HepG2 (cell line): ENCODE data around the gene CYLD. TPM values are rescaled to one million over a fixed set of nuclear protein-coding genes. Genes with fewer than 3 reads are reported as not detected.

ENCODE experiments used
- CENPBD1 ChIP-seq: sonication (generic); formaldehyde crosslinking; IDR thresholded peaks from 2 replicates; pipeline ENCODE4 v1.8.0; 2022; ENCODE audit warnings: missing genetic modification reagents, low read depth, mild to moderate bottlenecking, borderline replicate concordance
- GPBP1L1 ChIP-seq: sonication (generic); formaldehyde crosslinking; IDR thresholded peaks from 2 replicates; pipeline ENCODE4 v1.5.0; 2020; ENCODE audit warnings: mild to moderate bottlenecking, missing genetic modification reagents
- HNF1B ChIP-seq: sonication (generic); formaldehyde crosslinking; IDR thresholded peaks from 2 replicates; pipeline ENCODE4 v1.5.1; 2020; ENCODE audit warnings: mild to moderate bottlenecking, moderate library complexity, missing genetic modification reagents
- NFE2 ChIP-seq: sonication (generic); formaldehyde crosslinking; IDR thresholded peaks from 2 replicates; pipeline ENCODE4 v1.4.0; 2020; ENCODE audit warnings: missing genetic modification reagents
- RAD51 ChIP-seq: fragments of 450-650 bp; IDR thresholded peaks from 2 replicates; pipeline ENCODE4 v1.6.1; 2016; ENCODE audit warnings: borderline replicate concordance
- RXRB ChIP-seq: IDR thresholded peaks from 2 replicates; pipeline ENCODE4 v1.6.1; 2016; ENCODE audit warnings: borderline replicate concordance, missing genetic modification reagents, missing compliant biosample characterization
- SRSF1 ChIP-seq: fragments of 200-400 bp; formaldehyde crosslinking; optimal IDR thresholded peaks from 2 replicates; pipeline ENCODE3; 2017; ENCODE audit warnings: mild to moderate bottlenecking, low read depth, low read length, moderate library complexity
- TFE3 ChIP-seq: IDR thresholded peaks from 2 replicates; pipeline ENCODE4 v1.6.1; 2016
- WIZ ChIP-seq: sonication (generic); formaldehyde crosslinking; IDR thresholded peaks from 2 replicates; pipeline ENCODE4 v1.5.1; 2020; ENCODE audit warnings: mild to moderate bottlenecking, missing genetic modification reagents
- ZNF770 ChIP-seq: sonication (generic); formaldehyde crosslinking; IDR thresholded peaks from 2 replicates; pipeline ENCODE4 v1.5.0; 2020; ENCODE audit warnings: mild to moderate bottlenecking, missing genetic modification reagents
- ZSCAN20 ChIP-seq: sonication (generic); formaldehyde crosslinking; IDR thresholded peaks from 2 replicates; pipeline ENCODE4 v1.4.0; 2020; ENCODE audit warnings: missing genetic modification reagents, mild to moderate bottlenecking, borderline replicate concordance
- polyA plus RNA-seq, 8 experiments: library from polyadenylated mRNA; depleted of rRNA in 3 of 8; stranded (reverse) in 7 of 8; unstranded in 1 of 8; fragments of >200 nt; fragmentation: Illumina TruSeq in 4 of 8; extraction: Trizol in 4 of 8; gene quantifications; 2 replicates each; pipeline versions ENCODE4 v1.2.1 to v1.2.3, GENCODE V29; 2011 to 2016; ENCODE audit warnings: low read depth in 4 of 8, missing spikeins in 1 of 8, mixed read lengths in 1 of 8; ENCODE audit not compliant: insufficient read depth in 1 of 8
- total RNA-seq, 5 experiments: library from RNA; depleted of rRNA; stranded (reverse); fragments of >200 nt; fragmentation: Illumina TruSeq; extraction: Trizol; gene quantifications; 2 replicates each; pipeline ENCODE4 v1.2.3, GENCODE V29; 2016; ENCODE audit warnings: low read depth in 1 of 5
- TF ChIP-seq, protein P1 (sequence below): sonication (generic); formaldehyde crosslinking; IDR thresholded peaks from 2 replicates; pipeline ENCODE4 v1.4.0; 2020; ENCODE audit warnings: missing genetic modification reagents
- TF ChIP-seq, protein P2 (sequence below): sonication (generic); formaldehyde crosslinking; conservative IDR thresholded peaks from 2 replicates; pipeline ENCODE4 v1.8.1; 2023; ENCODE audit warnings: missing genetic modification reagents

The CYLD gene
- total and polyA plus RNA-seq, 2 of the 13 experiments (the other 11 are each of a cell fraction or from before 2014, with no cell fraction given): 6.1 to 11.4 TPM

- peak; percentile 82 for TF ChIP-seq HNF1B
- TF ChIP-seq, protein P1, sequence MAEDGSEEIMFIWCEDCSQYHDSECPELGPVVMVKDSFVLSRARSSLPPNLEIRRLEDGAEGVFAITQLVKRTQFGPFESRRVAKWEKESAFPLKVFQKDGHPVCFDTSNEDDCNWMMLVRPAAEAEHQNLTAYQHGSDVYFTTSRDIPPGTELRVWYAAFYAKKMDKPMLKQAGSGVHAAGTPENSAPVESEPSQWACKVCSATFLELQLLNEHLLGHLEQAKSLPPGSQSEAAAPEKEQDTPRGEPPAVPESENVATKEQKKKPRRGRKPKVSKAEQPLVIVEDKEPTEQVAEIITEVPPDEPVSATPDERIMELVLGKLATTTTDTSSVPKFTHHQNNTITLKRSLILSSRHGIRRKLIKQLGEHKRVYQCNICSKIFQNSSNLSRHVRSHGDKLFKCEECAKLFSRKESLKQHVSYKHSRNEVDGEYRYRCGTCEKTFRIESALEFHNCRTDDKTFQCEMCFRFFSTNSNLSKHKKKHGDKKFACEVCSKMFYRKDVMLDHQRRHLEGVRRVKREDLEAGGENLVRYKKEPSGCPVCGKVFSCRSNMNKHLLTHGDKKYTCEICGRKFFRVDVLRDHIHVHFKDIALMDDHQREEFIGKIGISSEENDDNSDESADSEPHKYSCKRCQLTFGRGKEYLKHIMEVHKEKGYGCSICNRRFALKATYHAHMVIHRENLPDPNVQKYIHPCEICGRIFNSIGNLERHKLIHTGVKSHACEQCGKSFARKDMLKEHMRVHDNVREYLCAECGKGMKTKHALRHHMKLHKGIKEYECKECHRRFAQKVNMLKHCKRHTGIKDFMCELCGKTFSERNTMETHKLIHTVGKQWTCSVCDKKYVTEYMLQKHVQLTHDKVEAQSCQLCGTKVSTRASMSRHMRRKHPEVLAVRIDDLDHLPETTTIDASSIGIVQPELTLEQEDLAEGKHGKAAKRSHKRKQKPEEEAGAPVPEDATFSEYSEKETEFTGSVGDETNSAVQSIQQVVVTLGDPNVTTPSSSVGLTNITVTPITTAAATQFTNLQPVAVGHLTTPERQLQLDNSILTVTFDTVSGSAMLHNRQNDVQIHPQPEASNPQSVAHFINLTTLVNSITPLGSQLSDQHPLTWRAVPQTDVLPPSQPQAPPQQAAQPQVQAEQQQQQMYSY: no peak
- no peak for TF ChIP-seq NFE2 (CRISPR knock-in tag)
- no peak for TF ChIP-seq TFE3
- TF ChIP-seq RAD51: no peak
- TF ChIP-seq ZSCAN20 (CRISPR knock-in tag): no peak
- TF ChIP-seq WIZ (CRISPR knock-in tag): no peak; the same call in 1 of the 2 replicates
- TF ChIP-seq GPBP1L1 (CRISPR knock-in tag): no peak
- peak; percentile 24; the same call in 1 of the 2 replicates for TF ChIP-seq RXRB
- TF ChIP-seq CENPBD1 (CRISPR knock-in tag): no peak
- no peak for TF ChIP-seq ZNF770 (CRISPR knock-in tag)
- TF ChIP-seq, protein P2, sequence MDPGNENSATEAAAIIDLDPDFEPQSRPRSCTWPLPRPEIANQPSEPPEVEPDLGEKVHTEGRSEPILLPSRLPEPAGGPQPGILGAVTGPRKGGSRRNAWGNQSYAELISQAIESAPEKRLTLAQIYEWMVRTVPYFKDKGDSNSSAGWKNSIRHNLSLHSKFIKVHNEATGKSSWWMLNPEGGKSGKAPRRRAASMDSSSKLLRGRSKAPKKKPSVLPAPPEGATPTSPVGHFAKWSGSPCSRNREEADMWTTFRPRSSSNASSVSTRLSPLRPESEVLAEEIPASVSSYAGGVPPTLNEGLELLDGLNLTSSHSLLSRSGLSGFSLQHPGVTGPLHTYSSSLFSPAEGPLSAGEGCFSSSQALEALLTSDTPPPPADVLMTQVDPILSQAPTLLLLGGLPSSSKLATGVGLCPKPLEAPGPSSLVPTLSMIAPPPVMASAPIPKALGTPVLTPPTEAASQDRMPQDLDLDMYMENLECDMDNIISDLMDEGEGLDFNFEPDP (CRISPR knock-in tag): 0 out of 2 replicates have a peak, but pooled peaks have one; percentile 7
- no peak for TF ChIP-seq SRSF1
Observed at GRCh38 chr16:50806099-50807062, 64.5 kb downstream of the CYLD start (continued).
